ENCODE measurements around the gene CCL8.

The CCL8 gene

GRCh38 chr17:34366010-34366409 is 46.8 kb downstream of the CCL8 start:
- POLR2A ChIA-PET (ENCODE audit: low non-redundant PET): no interaction called here
- no peak for DNase-seq (ENCODE audit: low spot score)
- CTCF ChIA-PET: no interaction called here
- TF ChIP-seq CTCF (conservative IDR thresholded peaks at IDR 0.05; ENCODE audit: low read depth): no peak
- no peak overlapping the region for H3K27ac ChIP-seq

- ChIA-PET CTCF (no interaction called here), POLR2A (ENCODE audit: low non-redundant PET) (no interaction called here)
- no peak for TF ChIP-seq CTCF (conservative IDR thresholded peaks at IDR 0.05; ENCODE audit: low read depth)
- H3K27ac ChIP-seq: no peak overlapping the region
- DNase-seq (ENCODE audit: low spot score): no peak
Measured at GRCh38 chr17:34366529-34367107, 47.4 kb downstream of the CCL8 start.

- no peak for TF ChIP-seq CTCF (conservative IDR thresholded peaks at IDR 0.05; ENCODE audit: low read depth)
- POLR2A ChIA-PET (ENCODE audit: low non-redundant PET): no interaction called here
- CTCF ChIA-PET: no interaction called here
- no peak for DNase-seq (ENCODE audit: low spot score)
- no peak overlapping the region for H3K27ac ChIP-seq
Measured at GRCh38 chr17:34367486-34368195, 48.4 kb downstream of the CCL8 start.

- no peak for DNase-seq (ENCODE audit: low spot score)
- POLR2A ChIA-PET (ENCODE audit: low non-redundant PET): no interaction called here
- H3K27ac ChIP-seq: no peak overlapping the region
- CTCF ChIA-PET: no interaction called here
- TF ChIP-seq CTCF (conservative IDR thresholded peaks at IDR 0.05; ENCODE audit: low read depth): no peak
Measured at GRCh38 chr17:34368196-34368945, 49.1 kb downstream of the CCL8 start.

GRCh38 chr17:34368946-34369500 is 49.8 kb downstream of the CCL8 start:
- no peak overlapping the region for H3K27ac ChIP-seq
- CTCF ChIA-PET: interaction anchor here (0.6 kb wide), 1 partner anchor 52 kb away, joined by 4 read pairs; no protein-coding TSS in a partner anchor
- no peak for TF ChIP-seq CTCF (conservative IDR thresholded peaks at IDR 0.05; ENCODE audit: low read depth)
- no peak for DNase-seq (ENCODE audit: low spot score)
- POLR2A ChIA-PET (ENCODE audit: low non-redundant PET): no interaction called here

GRCh38 chr17:34369571-34369970 is 50.3 kb downstream of the CCL8 start:
- CTCF ChIA-PET: interaction anchor here (0.6 kb wide), 1 partner anchor 52 kb away, joined by 4 read pairs; no protein-coding TSS in a partner anchor
- no peak for TF ChIP-seq CTCF (conservative IDR thresholded peaks at IDR 0.05; ENCODE audit: low read depth)
- no peak overlapping the region for H3K27ac ChIP-seq
- POLR2A ChIA-PET (ENCODE audit: low non-redundant PET): no interaction called here
- no peak for DNase-seq (ENCODE audit: low spot score)
